ENCODE measurements around the gene GJA4. TPM values are rescaled to one million over a fixed set of nuclear protein-coding genes. Genes with fewer than 3 reads are reported as not detected.
A peak's percentile ranks its signal among the peaks of the same experiment; 100 is the strongest.

GJA4 gene
- polyA plus RNA-seq, 1 of the 3 experiments (the other 2 are of a cell fraction), result not detected

- Histone ChIP-seq H3K79me2 (ENCODE audit: insufficient read depth) (no peaks in the 10 kb centered on the region), H3F3A (replicated peaks; ENCODE audit: insufficient read depth) (no peaks in the 10 kb centered on the region), H3K9me3 (no peaks in the 10 kb centered on the region), H3K9ac (no peak overlapping the region), H3K27ac (ENCODE audit: low read depth in 2 of 2, low read length in 1 of 2) (peak overlapping the region in 1 of 2 experiments; percentile 95; a peak in 2 of 4 replicates), H3K4me2 (no peak overlapping the region), H3K36me3 (replicated peaks in 1 of 2; ENCODE audit: control insufficient read depth in 1 of 2, insufficient read depth in 2 of 2, low read length in 1 of 2) (no peaks in the 10 kb centered on the region), H2AFZ (ENCODE audit: low read depth) (no peak overlapping the region), H3K4me3 (ENCODE audit: low read depth in 2 of 2, low read length in 1 of 2) (no peak overlapping the region), H3K4me1 (ENCODE audit: control insufficient read depth in 1 of 2, insufficient read depth in 2 of 2, low read depth in 1 of 2, low read length in 1 of 2) (peaks cover 0 to 42% of the 10 kb centered on the region in 2 experiments; a peak in 2 of 4 replicates), H3K27me3 (ENCODE audit: insufficient read depth) (no peaks in the 10 kb centered on the region), H4K20me1 (ENCODE audit: insufficient read depth) (no peaks in the 10 kb centered on the region), H3K9me2 (no peaks in the 10 kb centered on the region)
- no peak for DNase-seq
- CTCF ChIA-PET, result interaction anchor here (0.8 to 6.4 kb wide), 4 partner anchors 25 to 41 kb away, joined by 4 to 52 read pairs (median 11); partner anchors contain the start of gene SMIM12
- no peak for TF ChIP-seq GABPA (IDR thresholded peaks at IDR 0.05; ENCODE audit: low read depth)
- no peak for TF ChIP-seq JUND (IDR thresholded peaks at IDR 0.05)
- TF ChIP-seq YY1 (IDR thresholded peaks at IDR 0.05; ENCODE audit: low read depth), result no peak
- TF ChIP-seq, protein P1, sequence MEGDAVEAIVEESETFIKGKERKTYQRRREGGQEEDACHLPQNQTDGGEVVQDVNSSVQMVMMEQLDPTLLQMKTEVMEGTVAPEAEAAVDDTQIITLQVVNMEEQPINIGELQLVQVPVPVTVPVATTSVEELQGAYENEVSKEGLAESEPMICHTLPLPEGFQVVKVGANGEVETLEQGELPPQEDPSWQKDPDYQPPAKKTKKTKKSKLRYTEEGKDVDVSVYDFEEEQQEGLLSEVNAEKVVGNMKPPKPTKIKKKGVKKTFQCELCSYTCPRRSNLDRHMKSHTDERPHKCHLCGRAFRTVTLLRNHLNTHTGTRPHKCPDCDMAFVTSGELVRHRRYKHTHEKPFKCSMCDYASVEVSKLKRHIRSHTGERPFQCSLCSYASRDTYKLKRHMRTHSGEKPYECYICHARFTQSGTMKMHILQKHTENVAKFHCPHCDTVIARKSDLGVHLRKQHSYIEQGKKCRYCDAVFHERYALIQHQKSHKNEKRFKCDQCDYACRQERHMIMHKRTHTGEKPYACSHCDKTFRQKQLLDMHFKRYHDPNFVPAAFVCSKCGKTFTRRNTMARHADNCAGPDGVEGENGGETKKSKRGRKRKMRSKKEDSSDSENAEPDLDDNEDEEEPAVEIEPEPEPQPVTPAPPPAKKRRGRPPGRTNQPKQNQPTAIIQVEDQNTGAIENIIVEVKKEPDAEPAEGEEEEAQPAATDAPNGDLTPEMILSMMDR (IDR thresholded peaks at IDR 0.05), result no peak
- no peak for TF ChIP-seq NRF1 (IDR thresholded peaks at IDR 0.05; ENCODE audit: low read depth, low read length)
- no peak for TF ChIP-seq RXRA (IDR thresholded peaks at IDR 0.05; ENCODE audit: borderline replicate concordance, low read depth)
- POLR2A ChIA-PET, result interaction anchor here (0.5 kb wide), 1 partner anchor 27 kb away, joined by 3 read pairs; no protein-coding TSS in a partner anchor
- 16% methylated on average over 5 of the region's 5 CpGs for WGBS (ENCODE audit: low lambda C conversion rate)
Observed at GRCh38 chr1:34827341-34827941, 34.6 kb downstream of the GJA4 start.

- H3K4me1 ChIP-seq (ENCODE audit: control insufficient read depth in 1 of 2, insufficient read depth in 2 of 2, low read depth in 1 of 2, low read length in 1 of 2), result peaks cover 0 to 45% of the 10 kb centered on the region in 2 experiments; a peak in 2 of 4 replicates
- ChIA-PET CTCF (interaction anchor here (3.4 to 6.4 kb wide), 2 partner anchors 24 to 42 kb away, joined by 17 to 52 read pairs; no protein-coding TSS in a partner anchor), POLR2A (no interaction called here)
- H3K4me3 ChIP-seq (ENCODE audit: low read depth in 2 of 2, low read length in 1 of 2), result no peak overlapping the region
- H3K27ac ChIP-seq (ENCODE audit: low read depth in 2 of 2, low read length in 1 of 2), result no peak overlapping the region
- H3K9me3 ChIP-seq, result no peaks in the 10 kb centered on the region
- no peak overlapping the region for H3K9ac ChIP-seq
- H3K4me2 ChIP-seq, result no peak overlapping the region
- no peak for TF ChIP-seq NFIC (IDR thresholded peaks at IDR 0.05; ENCODE audit: borderline replicate concordance)
- TF ChIP-seq GATA2 (CRISPR knock-in tag; IDR thresholded peaks at IDR 0.05), result no peak
- TF ChIP-seq TCF12 (IDR thresholded peaks at IDR 0.05), result no peak
- no peak for TF ChIP-seq TEAD4 (IDR thresholded peaks at IDR 0.05; ENCODE audit: borderline replicate concordance, insufficient read depth)
- TF ChIP-seq JUND (IDR thresholded peaks at IDR 0.05), result no peak
- no peak for TF ChIP-seq MEF2A (IDR thresholded peaks at IDR 0.05; ENCODE audit: borderline replicate concordance, low read depth)
- TF ChIP-seq MAX (IDR thresholded peaks at IDR 0.05; ENCODE audit: low read depth), result no peak
- TF ChIP-seq, protein P2, sequence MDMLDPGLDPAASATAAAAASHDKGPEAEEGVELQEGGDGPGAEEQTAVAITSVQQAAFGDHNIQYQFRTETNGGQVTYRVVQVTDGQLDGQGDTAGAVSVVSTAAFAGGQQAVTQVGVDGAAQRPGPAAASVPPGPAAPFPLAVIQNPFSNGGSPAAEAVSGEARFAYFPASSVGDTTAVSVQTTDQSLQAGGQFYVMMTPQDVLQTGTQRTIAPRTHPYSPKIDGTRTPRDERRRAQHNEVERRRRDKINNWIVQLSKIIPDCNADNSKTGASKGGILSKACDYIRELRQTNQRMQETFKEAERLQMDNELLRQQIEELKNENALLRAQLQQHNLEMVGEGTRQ (IDR thresholded peaks at IDR 0.05; ENCODE audit: borderline replicate concordance, low read depth, low read length), result no peak
- H3K9me2 ChIP-seq, result no peaks in the 10 kb centered on the region
- no peaks in the 10 kb centered on the region for H4K20me1 ChIP-seq (ENCODE audit: insufficient read depth)
- DNase-seq, result no peak
- H3K79me2 ChIP-seq (ENCODE audit: insufficient read depth), result no peaks in the 10 kb centered on the region
- H3F3A ChIP-seq (replicated peaks; ENCODE audit: insufficient read depth), result no peaks in the 10 kb centered on the region
- no peaks in the 10 kb centered on the region for H3K27me3 ChIP-seq (ENCODE audit: insufficient read depth)
- no peak overlapping the region for H2AFZ ChIP-seq (ENCODE audit: low read depth)
- 39% methylated on average over 2 of the region's 2 CpGs for WGBS (ENCODE audit: low lambda C conversion rate)
- no peaks in the 10 kb centered on the region for H3K36me3 ChIP-seq (replicated peaks in 1 of 2; ENCODE audit: control insufficient read depth in 1 of 2, insufficient read depth in 2 of 2, low read length in 1 of 2)
Observed at GRCh38 chr1:34828611-34829010, 35.8 kb downstream of the GJA4 start.
